Omental fat pad (tissue), 4 donors: ENCODE measurements around the gene YBX2. TPM values are rescaled to one million over a fixed set of nuclear protein-coding genes. Genes with fewer than 3 reads are reported as not detected.
A peak's percentile ranks its signal among the peaks of the same experiment; 100 is the strongest.
"Not testable (repeated sequence)": the region's sequence is repeated elsewhere in the genome, so short reads cannot be mapped to it uniquely, and the experiment has no call there.

Experiments used
- ATAC-seq: fragments of 150-250 bp; one replicate; pipeline ENCODE4 v1.9.1; 2016; ENCODE audit warnings: mild to moderate bottlenecking, moderate library complexity; ENCODE audit not compliant: low FRiP score
- DNase-seq: peaks from one replicate; pipeline ENCODE4 v3.0.0-alpha.2; 2019; ENCODE audit warnings: low spot score
- total RNA-seq, 4 donors: library from RNA; depleted of rRNA; stranded (reverse); fragments of >200 nt; gene quantifications; one replicate each; pipeline ENCODE4 v1.1.0, GENCODE V29; 2016
- TF ChIP-seq, protein P1 (sequence below), 3 donors: fragments of 450-650 bp; IDR thresholded peaks; one replicate each; pipeline ENCODE4 v1.5.1; 2016 to 2017; ENCODE audit warnings: antibody characterized with exemption in 3 of 3, mild to moderate bottlenecking in 3 of 3, moderate library complexity in 2 of 3

The YBX2 gene
- total RNA-seq, 4 donors from 2014 or later, result 0.65 to 3.3 (median 1.5) TPM

DNA sequence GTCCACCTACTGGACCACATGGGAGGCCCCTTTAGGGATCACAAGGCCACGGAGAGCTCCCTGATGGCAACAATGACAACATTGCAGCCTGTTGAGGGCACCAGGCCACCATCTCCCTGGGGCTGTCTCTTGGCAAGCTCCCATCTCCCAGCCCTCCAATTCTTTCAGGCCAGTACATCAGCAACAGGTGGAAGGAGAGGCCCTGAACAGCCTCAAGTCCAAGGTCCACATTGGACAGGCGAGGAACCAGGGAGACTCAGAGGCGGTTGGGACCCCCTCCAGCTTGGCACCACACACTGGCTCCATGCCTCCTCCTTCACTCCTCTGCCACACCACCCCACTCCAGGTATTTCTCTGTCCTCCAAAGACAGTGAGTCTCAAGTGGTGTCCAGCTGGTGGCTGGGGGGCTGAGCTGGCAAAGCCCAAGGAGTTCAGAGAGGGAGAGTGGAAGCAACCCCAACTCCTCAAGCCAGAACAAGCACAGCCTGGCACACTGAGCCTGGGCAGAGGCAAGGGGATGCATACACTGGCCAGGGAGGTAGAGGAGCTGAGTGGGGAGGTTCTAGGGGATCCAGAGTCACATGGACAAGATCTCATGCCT is 40.6 kb upstream of the YBX2 start:
- no peak for DNase-seq
- no peak for ATAC-seq
- TF ChIP-seq, protein P1, sequence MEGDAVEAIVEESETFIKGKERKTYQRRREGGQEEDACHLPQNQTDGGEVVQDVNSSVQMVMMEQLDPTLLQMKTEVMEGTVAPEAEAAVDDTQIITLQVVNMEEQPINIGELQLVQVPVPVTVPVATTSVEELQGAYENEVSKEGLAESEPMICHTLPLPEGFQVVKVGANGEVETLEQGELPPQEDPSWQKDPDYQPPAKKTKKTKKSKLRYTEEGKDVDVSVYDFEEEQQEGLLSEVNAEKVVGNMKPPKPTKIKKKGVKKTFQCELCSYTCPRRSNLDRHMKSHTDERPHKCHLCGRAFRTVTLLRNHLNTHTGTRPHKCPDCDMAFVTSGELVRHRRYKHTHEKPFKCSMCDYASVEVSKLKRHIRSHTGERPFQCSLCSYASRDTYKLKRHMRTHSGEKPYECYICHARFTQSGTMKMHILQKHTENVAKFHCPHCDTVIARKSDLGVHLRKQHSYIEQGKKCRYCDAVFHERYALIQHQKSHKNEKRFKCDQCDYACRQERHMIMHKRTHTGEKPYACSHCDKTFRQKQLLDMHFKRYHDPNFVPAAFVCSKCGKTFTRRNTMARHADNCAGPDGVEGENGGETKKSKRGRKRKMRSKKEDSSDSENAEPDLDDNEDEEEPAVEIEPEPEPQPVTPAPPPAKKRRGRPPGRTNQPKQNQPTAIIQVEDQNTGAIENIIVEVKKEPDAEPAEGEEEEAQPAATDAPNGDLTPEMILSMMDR (IDR thresholded peaks at IDR 0.05), result no peak

DNA sequence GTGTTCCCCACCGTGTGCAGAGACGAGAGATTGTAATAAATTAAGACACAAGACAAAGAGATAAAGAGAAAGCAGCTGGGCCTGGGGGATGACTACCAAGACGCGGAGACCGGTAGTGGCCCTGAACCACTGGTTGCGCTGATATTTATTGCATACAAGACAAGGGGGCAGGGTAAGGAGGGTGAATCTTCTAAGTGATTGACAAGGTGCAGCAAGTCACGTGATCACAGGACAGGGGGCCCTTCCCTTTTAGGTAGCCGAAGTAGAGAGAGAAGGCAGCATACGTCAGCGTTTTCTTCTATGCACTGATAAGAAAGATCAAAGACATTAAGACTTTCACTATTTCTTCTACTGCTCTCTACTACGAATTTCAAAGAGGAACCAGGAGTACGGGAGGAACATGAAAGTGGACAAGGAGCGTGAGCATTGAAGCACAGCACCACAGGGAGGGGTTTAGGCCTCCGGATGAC is 38.2 kb upstream of the YBX2 start:
- not testable (repeated sequence) for DNase-seq, ATAC-seq

DNA sequence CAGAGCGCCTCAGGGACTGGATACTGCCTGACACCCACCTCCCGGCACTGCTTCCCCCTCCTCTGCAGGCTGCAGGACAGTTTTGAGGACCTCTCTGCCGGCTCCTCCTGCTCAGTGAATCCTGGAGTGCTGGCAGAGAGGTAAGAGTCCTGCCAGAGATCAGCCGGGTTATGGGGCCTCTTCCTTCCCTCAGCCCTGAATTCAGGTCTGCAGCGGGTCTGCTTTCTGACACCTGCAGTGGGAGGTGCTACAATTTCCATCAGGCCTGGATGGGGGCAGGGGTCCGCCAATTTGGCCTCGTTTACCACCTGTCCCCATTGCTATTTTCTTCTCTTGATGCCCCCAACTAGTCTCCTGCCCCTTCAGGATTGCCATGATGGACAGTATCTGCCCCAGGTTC is 37.7 kb upstream of the YBX2 start:
- ATAC-seq (no peak), DNase-seq (no peak)
- TF ChIP-seq, protein P1 (IDR thresholded peaks at IDR 0.05), result no peak

DNA sequence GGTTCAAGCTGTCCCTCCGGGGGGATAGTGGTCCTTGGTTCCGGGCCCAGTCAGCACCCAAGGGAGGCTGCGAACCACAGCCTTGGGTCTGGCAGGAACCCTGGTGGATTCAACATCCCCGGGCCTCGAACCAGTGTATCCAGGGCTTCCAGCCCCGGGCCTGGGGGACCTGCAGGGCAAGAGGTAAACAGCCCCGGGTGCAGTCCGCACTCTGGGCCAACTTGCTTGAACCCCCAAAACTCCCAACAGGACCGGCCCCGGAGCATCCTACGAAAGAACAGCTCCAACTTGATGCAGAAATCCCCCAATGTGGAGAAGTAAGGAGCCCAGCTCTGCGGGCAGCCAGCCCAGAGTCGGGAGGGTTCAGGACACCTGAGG is 36.2 kb upstream of the YBX2 start:
- TF ChIP-seq, protein P1 (IDR thresholded peaks at IDR 0.05), result no peak
- DNase-seq (no peak), ATAC-seq (no peak)

DNA sequence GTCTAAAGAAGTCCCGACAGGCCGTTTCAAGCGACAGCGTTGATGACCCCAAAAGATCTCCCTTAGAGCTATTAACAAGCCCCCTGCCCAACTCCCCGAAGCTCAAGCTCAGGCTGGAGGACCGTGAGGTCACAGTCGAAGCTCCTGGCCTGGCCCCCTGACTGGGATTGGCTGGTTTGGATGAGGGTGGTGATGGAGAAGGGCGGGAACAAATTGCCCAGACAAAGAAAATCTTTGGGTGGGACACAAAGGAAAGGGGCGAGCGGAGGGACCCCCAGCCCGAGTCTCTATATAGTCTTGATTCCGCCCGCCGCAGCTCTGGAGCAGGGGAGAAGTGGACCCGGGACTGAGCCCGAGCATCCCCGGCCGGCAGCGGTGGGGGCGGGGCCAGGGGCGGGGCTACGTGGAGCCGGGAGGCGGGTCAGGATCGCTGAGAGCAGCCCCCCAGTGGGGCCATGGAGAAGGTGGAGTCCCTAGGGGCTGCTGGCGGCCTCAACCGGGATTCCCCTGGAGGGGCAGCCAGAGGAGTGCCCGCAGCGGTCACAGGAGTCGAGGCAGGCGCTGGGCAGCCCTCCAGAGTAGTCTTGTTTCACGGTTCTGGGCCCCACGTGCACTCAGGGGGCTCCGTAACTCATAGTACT is 35.7 kb upstream of the YBX2 start:
- DNase-seq (no peak), ATAC-seq (peak; percentile 69)
- TF ChIP-seq, protein P1 (IDR thresholded peaks at IDR 0.05), result no peak

DNA sequence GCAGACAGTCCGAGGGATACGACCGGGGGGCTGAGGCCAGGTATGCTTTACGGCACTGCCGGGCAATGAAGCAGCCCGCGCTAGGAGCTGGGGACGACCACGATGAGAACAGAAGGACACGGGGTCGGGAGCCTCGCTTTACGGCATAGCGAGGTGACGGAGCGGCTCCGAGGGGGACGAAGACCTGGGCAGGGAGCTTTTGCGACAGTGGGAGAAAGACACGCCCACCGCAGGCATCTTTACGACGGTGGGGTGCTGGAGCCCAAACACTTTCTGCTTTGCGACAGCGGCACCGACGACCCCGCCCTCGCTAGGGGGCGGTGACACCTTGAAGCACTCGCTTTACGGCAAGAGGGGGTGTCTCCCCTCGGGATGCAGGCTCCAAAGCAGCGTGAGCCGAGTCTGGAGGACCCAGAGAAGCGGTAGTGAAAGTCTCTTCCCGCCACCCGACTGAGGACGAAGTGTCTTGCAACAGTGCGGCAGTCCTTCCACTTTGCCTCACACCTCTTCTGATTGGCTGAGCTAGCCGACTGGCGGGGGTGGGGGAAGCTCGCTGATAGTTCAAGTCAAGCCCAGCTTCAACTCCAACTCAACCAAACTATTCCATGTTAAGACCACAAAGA is 35.0 kb upstream of the YBX2 start:
- TF ChIP-seq, protein P1 (IDR thresholded peaks at IDR 0.05), result no peak
- ATAC-seq, result peak; percentile 84
- DNase-seq, result peak; percentile 91

DNA sequence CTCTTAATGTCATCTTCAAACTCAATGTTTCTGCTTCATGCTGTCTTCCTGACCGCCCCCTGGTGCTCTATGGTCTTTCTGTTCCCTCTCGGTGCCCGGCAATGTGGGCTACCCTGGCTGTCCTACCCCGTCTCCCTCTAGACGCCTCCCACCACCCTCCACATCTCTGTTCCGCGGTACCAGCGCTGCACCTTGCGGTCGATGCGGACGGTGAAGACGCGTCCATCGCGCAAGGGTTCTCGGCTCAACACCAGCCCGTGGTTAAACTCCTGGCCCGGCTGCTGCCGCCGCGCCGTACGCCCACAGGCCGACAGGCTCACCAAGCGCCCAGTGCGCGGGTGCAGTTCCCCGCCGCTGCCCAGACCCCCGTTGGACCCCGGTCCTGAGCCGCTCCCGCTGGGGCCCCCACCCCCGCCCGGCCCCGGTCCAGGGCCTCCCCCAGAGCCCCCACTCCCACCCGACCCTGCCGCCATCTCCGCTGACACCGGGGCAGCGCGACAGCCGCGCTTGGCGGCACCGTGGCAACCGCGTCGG is 34.5 kb upstream of the YBX2 start, which contains the start of gene NEURL4:
Gene NEURL4 (minus strand): TSS at position 496 of the 534 bp plus-strand sequence. CDS start 23 bp downstream, at position 473.
- no peak for DNase-seq
- TF ChIP-seq, protein P1 (IDR thresholded peaks at IDR 0.05), result no peak
- peak; percentile 19 for ATAC-seq
